ENCODE data around the gene TKT.

TKT gene

DNA sequence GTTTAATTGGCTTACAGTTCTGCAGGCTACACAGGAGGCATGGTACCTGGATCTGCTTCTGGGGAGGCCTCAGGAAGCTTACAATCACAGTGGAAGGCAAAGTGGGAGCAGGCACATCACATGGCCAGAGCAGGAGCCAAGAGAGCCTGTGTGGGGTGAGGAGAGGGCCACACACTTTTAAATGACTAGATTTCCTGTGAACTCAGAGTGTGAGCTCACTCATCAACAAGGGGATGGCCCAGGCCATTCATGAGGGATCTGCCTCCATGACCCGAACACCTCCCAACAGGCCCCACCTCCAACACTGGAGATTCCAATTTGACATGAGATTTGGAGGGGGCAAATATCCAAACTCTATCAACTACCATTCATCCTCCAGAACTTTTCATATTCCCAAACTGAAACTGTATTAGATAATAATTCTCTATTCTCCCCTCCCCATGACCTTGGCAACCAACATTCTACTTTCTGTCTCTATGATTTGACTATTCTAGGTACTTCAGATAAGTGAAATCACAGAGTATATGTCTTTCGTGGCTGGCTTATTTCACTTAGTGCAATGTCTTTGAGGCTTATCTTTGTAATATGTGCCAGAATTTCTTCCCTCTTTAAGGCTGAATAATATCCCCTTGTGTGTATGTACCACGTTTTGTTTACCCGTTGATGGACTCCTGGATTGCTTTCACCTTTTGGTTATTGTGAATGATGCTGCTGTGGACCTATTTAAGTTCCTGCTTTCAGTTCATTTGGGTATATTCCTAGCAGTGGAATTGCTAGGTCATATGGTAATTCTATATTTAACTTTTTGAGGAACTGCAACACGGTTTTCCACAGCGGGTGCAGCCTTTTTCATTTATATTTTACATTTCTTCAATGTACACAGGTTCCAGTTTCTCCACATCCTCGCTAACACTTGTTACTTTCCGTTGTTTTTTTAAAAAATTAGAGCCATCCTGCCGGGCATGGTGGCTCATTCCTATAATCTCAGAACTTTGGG is 43.8 kb downstream of the TKT start:
- in situ Hi-C loops (cut with MboI; ENCODE audit: low pct_unique_long_range_greater_than_20kb, low sequenced_read_pairs), result no loop called here
- no peak for DNase-seq

DNA sequence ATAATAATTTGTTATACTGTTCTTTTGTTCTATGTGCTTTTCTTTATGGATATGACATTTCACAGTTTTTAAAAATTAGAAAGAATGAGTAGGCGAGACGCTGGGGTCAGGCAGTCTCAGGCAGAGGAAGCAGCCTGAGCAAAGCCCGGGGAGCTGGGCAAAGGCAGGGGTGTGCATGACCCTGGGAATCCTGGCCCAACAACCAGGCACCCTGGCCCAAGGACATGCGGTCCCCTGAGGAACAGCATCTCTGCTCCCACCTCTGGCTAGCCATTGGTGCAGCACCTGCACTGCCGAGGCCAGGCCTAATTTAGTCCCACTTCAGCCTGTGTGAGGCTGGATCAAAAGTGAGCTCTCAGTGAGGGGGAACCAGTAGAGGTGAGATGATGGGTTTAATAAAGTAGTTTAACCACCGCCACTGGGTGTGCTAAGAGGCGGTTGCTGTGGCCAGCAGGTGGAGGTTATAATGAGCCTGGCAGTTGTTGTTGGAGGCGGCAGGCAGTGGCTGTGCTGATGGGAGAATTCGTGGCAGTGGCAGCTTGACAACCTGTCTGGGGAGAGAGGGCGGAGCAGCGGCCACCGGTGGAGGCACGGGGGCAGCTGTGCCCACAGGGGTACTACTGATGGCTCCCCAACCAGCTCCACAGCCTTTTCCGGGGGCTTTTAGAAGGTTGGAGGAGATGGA is 53.3 kb downstream of the TKT start:
- in situ Hi-C loops (cut with MboI; ENCODE audit: low pct_unique_long_range_greater_than_20kb, low sequenced_read_pairs), result no loop called here

DNA sequence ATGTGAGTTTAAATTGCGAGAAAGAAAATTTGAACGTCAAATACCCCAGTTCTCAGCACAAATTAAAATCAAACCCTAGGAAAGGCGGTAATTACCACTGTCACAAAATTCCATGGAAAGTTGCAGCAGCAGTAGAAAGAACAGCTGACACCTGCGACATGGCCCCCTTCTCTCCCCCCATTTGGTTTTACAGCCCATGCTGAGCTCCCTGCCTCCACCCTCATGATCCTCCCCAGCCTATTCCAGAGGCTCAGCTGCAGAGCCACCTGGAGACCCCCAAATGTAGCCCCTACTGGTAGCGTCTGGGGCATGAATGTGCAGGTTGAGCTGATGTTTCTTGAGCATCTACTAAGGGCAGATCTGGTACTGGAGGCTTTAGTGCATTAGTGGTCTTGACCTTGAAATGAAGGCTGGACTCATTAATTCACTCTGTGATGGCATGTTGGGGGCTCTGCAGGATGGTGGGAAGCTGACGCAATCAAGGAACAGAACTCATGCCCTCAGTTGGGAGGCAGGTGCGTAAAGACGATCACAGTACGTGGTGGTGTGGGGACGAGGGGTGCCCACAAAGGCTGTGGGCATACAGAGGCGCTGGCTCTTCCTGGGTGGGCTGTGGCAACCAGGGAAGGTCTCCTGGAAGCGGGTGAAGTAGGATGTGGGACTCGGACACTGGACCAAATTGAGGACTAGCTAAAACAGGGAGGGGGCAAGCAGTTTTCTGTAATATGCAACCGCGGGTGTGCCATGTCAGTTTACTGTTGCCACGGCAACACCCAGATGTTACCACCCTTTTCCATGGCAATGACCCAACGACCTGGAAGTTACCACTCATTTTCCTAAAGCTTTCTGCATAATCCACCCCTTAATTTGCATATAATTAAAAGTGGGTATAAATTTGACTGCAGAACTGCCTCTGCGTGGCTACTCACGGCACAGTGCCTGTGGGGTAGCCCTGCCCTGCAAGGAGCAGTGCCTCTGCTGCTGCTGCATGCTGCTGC is 55.0 kb downstream of the TKT start:
- in situ Hi-C loops (cut with MboI; ENCODE audit: low pct_unique_long_range_greater_than_20kb, low sequenced_read_pairs), result no loop called here
- DNase-seq, result no peak

More for the DNA sequence above, 53.3 kb downstream of the TKT start:
- DNase-seq, result no peak

DNA sequence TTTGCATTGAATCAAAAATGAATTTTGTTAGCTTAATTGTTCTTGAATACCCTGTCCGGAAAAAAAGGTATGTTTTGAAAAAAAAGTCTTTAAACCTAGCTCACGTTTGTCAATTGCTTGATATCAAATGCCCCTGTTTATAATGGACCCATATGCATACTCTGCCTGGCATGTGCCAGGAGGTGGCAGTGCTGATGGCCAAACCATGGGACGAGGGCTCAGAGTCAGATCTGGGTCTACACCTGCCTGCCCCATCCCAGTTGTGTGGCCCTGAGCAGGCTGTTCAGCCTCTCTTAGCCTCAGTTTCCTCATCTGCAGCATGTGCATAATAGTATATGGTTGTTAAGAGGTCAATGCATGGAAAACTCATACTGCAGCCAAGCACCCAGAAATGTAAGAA is 56.0 kb downstream of the TKT start:
- no peak for DNase-seq
- in situ Hi-C loops (cut with MboI; ENCODE audit: low pct_unique_long_range_greater_than_20kb, low sequenced_read_pairs), result no loop called here

DNA sequence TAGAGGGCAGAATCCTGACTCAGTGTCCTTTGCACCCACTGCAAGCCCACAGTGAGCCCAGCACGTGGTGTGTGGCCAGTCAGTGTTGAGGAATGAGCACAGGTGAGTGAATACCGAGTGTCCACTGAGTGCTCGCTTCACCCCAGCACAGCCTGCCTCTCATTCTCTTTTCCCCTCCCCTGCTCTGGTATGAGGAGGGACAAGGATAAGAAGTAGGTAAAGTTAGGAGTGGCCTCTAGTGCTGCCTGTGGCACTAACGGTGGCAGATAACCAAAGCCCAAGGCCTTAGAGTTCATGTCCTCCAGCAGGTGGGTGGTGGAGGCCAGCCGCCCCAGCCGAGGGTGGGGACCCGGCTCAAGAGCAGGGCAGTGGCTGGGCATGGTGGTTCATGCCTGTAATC is 56.8 kb downstream of the TKT start:
- in situ Hi-C loops (cut with MboI; ENCODE audit: low pct_unique_long_range_greater_than_20kb, low sequenced_read_pairs), result no loop called here
- DNase-seq, result no peak

DNA sequence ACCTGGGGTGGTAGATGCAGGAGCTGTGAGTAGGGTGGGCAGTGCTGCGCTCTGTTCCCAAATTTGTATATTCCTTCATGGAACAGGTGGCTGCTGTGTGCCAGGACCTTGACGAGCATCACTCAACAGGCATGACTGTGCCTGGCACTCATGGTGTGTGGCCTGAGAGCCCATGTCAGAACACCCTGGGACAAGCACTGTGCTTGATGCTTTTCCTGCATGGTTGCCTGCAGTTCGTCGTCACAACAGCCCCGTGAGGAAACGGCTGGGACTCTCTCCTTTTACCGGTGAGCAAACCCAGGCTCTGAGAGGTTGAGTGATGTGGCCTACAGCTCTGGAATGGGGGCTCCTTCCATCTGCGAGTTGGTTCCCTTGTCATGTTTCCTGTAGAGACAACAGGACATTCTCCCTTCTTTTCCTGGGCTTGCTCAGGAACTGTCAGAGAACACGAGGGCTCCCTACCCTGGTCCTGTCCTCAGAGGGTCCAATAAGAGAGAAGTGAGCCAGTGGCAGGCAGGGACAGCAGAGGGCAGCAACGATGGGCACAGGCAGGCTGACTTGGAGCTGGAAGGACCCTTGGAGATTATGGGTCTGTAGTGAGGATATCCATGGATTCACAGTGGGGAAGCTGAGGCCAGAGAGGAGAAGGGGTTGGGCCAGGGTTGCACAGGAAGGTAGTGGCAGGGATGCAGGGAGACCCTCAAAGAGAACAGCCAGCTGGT is 57.4 kb downstream of the TKT start:
- DNase-seq, result no peak
- in situ Hi-C loops (cut with MboI; ENCODE audit: low pct_unique_long_range_greater_than_20kb, low sequenced_read_pairs), result no loop called here

DNA sequence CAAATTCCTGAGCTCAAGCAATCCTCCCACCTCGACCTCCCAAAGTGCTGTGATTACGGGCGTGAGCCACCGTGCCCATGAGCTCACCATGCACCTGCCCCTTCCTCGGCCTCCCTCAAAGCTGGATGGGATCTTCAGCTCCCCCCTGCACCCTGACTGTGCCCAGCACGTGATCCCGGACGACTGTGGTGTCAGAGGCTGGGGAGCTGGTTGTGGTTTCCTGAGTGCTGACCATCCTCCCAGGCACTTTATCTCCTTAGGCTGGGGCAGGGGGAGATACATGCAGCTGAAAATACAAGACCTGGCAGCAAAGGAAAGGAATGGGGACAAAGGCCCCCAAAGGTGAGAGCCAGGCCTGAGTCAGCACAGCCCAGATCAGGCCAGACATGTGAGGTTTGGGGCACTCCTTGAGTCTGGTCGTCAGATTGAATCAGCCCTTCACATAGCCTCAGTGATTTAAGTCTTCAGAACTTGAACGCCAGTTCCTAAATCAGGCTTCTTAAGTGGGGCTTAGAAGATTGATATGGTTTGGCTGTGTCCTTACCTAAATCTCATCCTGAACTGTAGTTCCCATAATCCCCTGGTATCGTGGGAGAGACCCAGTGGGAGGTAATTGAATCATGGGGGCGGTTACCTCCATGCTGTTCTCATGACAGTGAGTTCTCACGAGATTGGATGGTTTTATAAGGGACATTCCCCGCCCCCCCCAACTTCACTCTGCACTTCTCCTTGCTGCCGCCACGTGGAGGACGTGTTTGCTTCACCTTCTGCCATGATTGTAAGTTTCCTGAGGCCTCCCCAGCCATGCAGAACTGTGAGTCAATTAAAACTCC is 59.0 kb downstream of the TKT start:
- DNase-seq, result peak; percentile 95
- in situ Hi-C loops (cut with MboI; ENCODE audit: low pct_unique_long_range_greater_than_20kb, low sequenced_read_pairs), result no loop called here

DNA sequence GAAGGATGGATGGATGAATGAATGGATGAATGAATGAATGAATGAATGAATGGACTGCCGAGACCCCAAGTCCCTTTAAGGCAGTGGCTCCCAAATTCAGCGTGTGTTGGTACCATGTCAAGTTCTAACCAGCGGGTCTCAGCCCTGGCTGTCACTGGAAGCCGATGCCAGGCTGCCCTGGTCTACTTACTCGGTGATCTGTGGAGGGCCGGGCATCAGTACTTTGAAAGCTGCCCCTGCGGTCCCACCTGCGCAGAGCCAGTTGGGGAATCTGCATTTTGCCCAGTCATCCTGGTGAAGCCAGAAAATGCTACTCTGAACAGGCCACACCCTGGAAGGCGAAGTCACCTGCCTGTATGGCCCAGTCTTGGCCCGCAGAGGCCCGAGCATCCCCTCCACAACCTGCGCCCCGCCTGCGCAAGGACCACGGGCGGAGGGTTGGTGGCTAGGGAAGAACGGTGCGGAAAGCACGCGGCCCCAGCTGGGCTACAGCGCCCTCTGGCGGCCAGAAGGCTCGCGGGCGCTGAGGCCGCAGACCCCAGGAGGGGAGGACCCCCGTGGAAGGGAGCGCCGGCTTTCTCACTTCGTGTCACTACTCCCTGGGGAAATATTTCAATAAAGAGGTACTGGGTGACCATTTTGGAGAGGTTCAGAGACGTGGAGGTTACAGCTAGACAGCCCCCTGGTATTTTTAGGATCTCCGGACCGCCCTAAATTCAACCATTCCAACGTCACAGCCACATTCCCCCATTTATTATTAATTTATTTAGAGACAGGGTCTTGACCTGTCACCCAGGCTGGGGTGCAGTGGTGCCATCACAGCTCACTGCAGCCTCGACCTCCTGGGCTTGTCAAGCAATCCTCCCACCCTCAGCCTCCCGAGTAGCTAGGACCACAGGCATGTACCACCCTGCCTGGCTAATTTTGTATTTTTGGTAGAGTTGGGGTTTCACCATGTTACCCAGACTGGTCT is 59.9 kb downstream of the TKT start:
- DNase-seq, result peak; percentile 77
- in situ Hi-C loops (cut with MboI; ENCODE audit: low pct_unique_long_range_greater_than_20kb, low sequenced_read_pairs), result no loop called here

DNA sequence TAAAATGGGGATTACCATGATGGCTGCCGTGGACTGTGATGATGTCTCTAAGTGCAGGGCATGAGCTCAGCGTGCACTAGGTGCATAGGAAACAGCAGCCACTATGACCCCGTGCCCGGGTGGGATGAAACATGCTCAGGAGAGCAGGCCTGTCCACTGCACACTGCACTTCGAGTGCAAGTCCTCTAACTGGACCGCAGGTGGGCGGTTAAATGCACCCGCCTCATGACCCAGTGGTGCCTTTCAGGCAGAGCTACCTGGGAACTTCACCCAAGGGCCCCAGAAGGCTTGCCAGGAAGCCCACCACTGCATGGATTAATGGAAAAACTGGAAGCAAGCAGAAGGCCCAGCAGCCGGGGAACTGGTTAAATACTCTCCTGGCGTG is 60.8 kb downstream of the TKT start:
- in situ Hi-C loops (cut with MboI; ENCODE audit: low pct_unique_long_range_greater_than_20kb, low sequenced_read_pairs), result no loop called here
- no peak for DNase-seq

DNA sequence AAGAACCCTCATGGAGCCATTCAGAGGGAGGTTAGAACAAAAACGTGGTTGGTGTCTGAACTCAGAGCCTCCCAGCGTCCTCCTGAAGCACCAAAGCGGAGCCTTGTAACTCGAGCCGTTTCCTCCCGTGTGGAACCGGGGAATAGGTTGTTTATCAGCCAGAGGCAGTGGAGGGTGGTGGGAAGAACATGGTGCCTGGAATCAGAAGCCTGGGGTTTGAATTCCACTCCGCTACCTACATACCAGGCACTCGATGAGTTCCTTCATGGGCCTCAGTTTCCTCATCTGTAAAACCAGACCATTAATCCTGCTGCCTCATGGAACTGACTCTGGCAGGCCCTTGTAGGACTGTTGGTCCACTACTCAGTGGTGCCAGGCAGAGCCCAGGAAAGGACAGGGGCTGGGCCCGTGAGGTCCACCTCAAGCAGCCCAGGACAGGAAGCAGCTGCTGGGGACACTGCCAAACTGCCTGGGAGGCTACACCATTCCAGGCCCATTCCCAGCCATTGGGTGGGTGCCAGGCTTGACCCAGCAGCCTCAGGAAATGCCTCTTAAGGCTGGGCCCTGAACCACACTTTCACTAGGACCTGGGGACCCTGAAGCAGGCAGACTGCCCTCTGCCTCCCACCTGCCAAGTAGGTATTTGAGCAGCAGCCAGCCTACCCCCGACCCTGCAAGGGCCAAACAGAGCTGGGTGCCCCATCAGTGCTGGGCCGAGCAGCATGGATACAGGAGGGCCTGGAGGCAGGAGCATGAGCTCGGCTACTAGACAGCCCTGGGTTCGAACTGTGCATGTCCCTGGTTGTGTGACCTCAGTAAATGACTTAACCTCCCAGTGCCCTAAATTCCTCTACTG is 61.4 kb downstream of the TKT start:
- peak; percentile 19 for DNase-seq
- in situ Hi-C loops (cut with MboI; ENCODE audit: low pct_unique_long_range_greater_than_20kb, low sequenced_read_pairs), result no loop called here

DNA sequence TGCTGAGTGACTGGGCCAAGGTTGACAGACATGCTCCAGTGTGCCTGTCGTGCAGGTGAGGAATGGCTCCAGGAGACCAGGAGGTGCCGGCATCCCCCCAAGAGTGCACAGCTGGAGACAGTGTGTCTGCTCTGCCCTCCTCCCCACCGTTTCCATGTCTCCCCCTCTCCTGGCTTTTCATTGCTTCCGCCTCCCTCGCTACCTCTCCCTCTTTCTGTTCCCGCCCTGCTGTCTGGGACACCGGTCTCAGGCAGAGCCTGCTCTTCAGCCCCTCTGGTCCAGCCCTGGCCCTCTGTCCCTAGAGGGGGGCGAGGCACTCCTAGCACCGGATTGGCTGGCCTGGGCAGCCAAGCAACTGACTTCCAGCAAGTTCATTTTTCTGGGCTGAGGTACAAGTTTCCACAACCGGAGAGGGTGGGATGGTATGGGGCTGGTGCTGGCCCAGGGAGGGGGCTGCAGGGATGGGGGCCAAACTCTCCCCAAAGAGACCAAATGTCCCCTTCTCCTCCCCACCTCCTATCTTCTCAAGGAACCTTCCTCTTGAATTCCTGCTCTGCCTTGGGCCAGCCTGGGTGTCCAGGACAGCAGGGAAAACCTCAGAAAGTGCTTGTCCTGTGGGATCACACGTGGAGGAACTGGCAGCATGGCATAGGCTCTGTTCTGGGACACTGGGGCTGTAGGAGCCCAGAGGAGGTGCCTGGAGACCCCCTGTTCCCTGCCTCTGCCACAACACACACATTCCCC is 62.2 kb downstream of the TKT start:
- in situ Hi-C loops (cut with MboI; ENCODE audit: low pct_unique_long_range_greater_than_20kb, low sequenced_read_pairs), result no loop called here

DNA sequence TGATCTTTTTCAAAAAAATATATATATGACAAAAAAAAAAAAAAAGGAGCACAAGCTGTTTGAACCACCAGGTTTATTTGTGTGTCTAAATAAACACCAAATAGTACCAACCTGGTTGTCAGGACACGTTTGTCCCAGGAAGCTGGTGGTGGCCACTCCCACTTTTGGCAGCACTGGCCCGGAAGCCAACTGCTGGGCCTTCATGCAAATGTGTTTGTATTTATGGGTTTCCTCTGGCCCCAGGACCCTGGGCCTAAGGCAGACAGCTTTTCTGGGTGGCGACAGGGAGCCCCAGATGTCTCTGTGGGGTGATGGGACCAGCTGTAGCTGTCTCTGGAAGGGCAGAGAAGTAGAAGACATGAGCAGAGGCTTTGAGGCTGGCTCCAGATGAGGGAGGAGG is 63.2 kb downstream of the TKT start:
- no peak for DNase-seq
- in situ Hi-C loops (cut with MboI; ENCODE audit: low pct_unique_long_range_greater_than_20kb, low sequenced_read_pairs), result no loop called here

More for the DNA sequence above, 62.2 kb downstream of the TKT start:
- no peak for DNase-seq

DNA sequence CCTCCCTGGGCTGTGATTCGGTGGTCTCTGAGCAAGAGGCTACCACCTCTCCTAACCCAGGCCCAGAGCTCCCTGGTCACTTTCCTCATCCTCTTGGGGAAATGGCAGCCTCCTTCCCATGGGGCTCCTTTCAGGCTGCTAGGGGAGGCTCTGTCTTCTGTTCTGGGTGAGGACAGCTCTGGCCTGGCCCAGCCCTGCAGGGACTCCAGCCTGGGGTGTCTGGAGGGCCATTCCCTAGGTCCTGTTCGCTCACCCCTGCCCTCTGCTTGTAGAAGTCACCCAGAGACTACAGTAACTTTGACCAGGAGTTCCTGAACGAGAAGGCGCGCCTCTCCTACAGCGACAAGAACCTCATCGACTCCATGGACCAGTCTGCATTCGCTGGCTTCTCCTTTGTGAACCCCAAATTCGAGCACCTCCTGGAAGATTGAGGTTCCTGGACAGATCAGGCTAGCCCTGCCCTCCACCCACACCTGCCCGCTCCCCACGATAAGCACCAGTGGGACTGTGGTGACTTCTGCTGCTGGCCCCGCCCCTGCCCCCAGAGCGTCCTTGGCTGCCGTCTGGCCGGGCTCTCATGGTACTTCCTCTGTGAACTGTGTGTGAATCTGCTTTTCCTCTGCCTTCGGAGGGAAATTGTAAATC is 63.9 kb downstream of the TKT start:
- in situ Hi-C loops (cut with MboI; ENCODE audit: low pct_unique_long_range_greater_than_20kb, low sequenced_read_pairs), result no loop called here
- DNase-seq, result no peak

DNA sequence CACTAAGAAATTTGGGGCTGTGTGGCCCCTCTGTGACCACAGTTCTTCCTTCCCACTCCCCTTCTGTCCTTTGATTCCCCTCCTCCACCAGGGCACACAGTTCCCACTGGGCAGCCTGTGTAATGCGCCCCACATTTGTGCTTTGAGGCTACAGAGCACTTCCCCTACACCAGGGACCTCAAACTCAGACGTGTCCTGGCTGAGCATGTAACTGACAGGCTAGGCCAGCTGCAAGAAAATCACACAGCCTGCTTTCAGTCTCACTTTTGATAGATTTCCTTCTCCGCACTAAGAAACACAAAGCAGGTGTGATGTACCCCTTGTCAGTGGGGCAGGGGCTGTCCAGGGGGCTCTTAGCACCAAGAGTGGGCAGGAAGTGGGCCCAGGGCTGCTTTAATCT is 65.2 kb downstream of the TKT start:
- no peak for DNase-seq
- in situ Hi-C loops (cut with MboI; ENCODE audit: low pct_unique_long_range_greater_than_20kb, low sequenced_read_pairs), result no loop called here

DNA sequence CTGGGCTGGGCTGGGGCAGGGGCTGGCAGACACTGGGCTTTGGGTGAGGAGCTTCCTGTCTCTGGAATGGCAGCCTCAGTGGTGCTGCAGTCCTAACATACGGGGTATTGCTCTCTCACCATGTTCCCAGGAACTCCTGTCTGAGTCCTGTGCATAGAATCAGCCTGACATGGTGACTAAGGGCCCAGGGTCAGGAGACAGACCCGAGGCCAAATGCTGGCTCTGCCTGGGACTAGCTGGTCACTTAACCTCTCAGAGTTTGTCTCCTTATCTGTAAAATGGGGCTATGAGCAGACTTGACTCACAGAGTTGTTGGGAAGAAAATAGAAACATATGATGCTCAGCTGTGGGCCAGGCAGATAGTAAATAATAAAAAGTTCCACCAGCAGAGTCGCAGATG is 66.5 kb downstream of the TKT start:
- DNase-seq, result no peak

More for the DNA sequence above, 66.5 kb downstream of the TKT start:
- in situ Hi-C loops (cut with MboI; ENCODE audit: low pct_unique_long_range_greater_than_20kb, low sequenced_read_pairs), result no loop called here
